Stomach (tissue), 4 donors: ENCODE results near the gene STK35.

ENCODE experiments used
- CTCF ChIP-seq, 7 experiments: fragments of 450-650 bp in 4 of 7; fragments of 200-600 bp in 3 of 7; sonication (generic) in 3 of 7; IDR thresholded peaks; one replicate each; pipeline ENCODE4 v1.5.1; 2016 to 2019; ENCODE audit warnings: antibody characterized with exemption in 7 of 7, control low read depth in 2 of 7, mild to moderate bottlenecking in 1 of 7
- POLR2A ChIP-seq, 4 donors: fragments of 450-650 bp; IDR thresholded peaks; one replicate each; pipeline ENCODE4 v1.6.1; 2016; ENCODE audit warnings: antibody characterized with exemption in 4 of 4, control low read depth in 2 of 4, mild to moderate bottlenecking in 1 of 4, moderate library complexity in 1 of 4
- POLR2AphosphoS5 ChIP-seq, 3 donors: sonication (generic); formaldehyde crosslinking; IDR thresholded peaks; one replicate each; pipeline ENCODE4 v1.6.1; 2016; ENCODE audit warnings: antibody characterized with exemption in 3 of 3

- TF ChIP-seq POLR2A (IDR thresholded peaks at IDR 0.05) = no peak
- TF ChIP-seq CTCF (IDR thresholded peaks at IDR 0.05) = no peak
- TF ChIP-seq POLR2AphosphoS5 (IDR thresholded peaks at IDR 0.05) = no peak
Observed at GRCh38 chr20:2163757-2164156, 62.1 kb downstream of the STK35 start.
